HG03175 (cell line): ENCODE data around the gene HSD17B2.
"Not testable (repeated sequence)": the region's sequence is repeated elsewhere in the genome, so short reads cannot be mapped to it uniquely, and the experiment has no call there.

Experiments
- ATAC-seq: cut with Tn5 transposase; IDR thresholded peaks from one replicate; pipeline ENCODE4 v1.9.1; 2021; ENCODE audit warnings: mild to moderate bottlenecking, moderate library complexity; ENCODE audit not compliant: unreplicated experiment

Gene HSD17B2

DNA sequence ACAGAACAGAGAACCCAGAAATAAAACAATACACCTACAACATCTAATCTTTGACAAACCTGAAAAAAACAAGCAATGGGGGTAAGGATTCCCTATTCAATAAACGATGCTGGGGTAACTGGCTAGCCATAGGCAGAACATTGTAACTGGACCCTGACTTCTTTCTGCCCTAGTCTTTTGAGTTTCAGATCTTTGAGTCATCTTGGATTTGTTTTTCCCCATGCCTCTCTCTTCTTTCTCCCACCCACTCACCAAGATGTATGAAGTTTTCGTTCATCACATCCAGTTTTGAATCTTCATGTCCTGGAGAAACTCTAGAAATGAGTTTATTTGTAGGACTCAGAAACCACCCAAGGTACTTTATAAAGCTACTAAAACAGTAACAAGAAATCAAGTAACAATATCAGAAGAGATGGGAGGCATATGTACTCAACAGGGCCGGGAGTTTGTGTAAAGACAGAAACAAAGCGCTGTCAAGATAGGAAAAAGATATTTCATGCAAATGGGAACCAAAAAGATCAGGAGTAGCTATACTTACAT lies 39.0 kb downstream of the HSD17B2 start:
- ATAC-seq = no peak

DNA sequence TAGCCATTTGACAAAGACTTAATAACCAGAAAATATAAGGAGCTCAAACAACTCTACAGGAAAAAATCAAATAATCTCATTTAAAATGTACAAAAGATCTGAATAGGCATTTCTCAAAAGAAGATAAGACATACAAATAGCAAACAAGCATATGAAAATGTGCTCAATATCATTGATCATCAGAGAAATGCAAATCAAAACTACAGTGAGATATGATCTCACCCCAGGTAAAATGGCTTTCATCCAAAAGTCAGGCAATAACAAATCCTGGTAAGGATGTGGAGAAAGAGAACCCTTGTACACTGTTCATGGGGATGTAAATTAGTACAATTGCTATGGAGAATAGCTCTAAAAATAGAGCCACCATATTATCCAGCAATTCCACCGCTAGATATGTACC lies 43.1 kb downstream of the HSD17B2 start:
- ATAC-seq = no peak

GRCh38 chr16:82079892-82080291 lies 44.8 kb downstream of the HSD17B2 start:
- no peak for ATAC-seq

DNA sequence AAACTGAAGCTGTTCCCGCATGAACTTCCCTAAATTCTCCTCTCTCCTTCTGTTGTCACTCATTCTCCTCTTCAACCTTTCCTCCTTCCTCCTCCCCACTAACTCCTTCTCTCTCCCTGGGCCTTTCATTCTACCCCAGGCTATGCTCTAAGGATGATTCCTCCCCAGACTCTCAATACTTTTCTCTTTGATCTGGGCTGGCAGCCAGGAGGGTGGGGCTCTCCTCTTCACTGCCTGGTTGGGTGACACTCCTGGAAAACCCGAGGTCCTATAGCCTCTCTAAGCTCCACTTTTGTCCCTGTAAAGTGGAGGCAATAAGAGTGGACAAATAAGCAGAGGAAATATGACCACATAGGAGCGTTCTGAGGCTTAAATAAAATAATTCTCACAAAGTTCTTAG lies 46.2 kb downstream of the HSD17B2 start:
- no peak for ATAC-seq

DNA sequence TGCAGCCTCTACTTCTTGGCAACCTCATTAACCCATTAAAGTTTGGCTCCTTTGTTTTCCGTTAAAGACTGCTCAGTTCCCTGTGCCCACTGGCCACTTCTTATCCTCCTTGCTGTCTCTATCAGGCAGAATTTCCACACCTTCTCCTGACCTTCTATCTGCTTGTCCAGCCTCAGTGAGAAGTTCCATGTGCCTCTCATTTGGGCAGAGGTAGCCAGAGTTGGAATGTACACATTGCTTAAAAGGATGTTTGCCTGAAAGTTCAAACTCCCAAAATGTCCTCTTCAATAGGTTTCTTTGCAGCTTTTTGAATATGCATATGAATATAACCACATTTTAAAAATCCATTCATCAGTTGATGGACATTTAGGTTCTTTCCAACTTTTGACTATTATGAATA lies 47.0 kb downstream of the HSD17B2 start:
- ATAC-seq = no peak

DNA sequence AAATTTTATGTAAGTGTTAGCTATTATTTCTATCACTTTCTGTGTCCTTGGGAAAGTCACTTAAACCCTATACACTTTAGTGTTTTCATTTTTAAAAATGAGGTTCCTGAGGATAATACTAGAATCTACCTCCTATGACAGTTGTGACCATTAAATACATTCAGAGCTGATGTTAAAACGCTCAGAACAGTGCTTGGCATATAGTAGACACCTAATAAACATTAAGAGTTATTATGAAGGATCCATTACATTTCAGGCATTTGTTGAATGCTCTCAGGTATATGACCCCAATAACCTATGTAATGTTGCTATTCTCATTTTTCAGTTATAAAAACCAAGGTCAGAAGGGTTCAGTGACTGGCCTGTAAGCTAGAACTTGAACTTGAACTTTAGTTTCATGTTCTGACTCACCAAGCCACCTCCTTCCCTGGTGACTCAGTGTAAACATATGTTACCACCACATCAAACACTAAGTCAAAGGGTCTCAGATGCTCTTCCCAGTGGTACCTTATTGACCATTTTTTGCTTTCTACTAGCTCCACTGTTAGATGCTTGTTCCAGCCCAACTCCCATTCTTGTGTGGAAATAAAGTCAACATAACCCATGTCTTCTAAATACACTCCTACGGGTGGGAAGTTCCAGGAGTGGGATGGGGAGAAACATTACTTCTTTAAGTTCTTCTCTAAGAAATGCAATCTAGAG lies 47.6 kb downstream of the HSD17B2 start:
- ATAC-seq = peak; percentile 82

DNA sequence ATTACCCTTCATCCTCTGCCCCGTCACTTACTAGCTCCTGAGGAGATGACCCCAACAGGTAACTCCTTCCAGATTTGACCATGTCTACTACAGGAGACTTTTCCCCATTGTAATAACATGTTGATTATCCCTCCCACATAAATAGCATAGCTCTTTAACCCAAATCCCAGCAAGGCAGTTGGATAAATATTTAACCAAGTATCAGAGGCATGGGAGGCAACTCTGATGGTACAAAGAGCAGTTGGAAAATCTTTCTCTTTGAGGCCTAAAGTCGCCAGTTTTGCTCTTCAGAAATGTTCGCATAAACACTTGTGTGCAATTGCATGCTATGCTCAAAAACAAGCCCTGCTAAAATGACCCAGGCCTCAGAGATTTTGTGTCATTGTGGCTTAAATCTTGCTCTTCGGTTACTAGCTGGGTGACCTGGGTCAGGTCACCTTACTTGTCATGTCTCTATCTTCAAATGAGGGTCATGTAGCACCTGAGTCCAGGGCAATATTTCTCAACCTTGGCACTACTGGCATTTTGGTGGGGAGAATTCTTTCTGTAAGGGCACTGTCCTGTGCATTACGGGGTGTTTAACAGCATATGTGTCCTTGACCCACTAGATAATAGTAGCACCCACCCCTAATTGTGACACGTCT lies 48.8 kb downstream of the HSD17B2 start:
- ATAC-seq = no peak

GRCh38 chr16:82085011-82085779 lies 50.1 kb downstream of the HSD17B2 start:
- ATAC-seq = no peak

DNA sequence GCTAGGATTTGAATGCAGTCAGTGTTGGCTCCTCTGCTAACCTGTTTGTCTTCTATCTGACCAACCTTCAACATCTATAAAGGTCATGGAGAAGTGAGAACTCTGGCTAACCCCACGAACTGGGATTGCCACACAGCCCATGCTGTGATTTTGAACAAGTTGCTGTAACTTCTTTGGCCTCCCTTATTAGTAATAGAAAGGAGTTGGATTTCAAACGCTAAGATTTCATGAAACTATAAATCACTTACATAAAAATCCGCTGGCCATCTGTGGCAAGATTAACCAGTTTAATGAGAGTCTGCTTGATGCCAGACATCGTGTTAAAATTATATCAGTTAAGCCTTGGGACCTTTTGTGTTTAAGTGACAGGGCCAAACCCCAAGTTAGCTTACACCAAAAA lies 53.4 kb downstream of the HSD17B2 start:
- no peak for ATAC-seq

GRCh38 chr16:82091241-82091640 lies 56.2 kb downstream of the HSD17B2 start:
- no peak for ATAC-seq

GRCh38 chr16:82092711-82093110 lies 57.7 kb downstream of the HSD17B2 start:
- no peak for ATAC-seq

DNA sequence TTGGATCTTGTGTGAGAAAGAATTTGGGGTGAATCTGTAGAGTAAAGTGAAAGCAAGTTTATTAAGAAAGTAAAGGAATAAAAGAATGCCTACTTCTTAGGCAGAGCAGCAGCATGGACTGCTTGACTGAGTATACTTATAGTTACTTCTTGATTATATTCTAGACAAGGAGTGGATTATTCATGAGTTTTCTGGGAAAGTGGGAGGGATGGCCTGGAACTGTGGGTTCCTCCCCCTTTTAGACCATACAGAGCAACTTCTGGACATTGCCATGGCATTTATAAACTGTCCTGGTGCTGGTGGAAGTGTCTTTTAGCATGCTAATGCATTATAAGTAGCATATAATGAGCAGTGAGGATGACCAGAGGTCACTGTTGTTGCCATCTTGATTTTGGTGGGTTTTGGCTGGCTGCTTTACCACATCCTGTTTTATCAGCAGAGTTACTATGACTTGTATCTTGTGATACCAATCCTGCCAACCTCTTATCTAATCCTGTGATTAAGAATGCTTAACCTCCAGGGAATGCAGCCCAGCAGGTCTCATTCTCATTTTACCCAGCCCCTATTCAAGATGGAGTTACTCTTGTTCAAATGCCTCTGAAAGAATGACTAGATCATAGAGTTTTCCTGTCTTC lies 58.7 kb downstream of the HSD17B2 start:
- ATAC-seq = no peak

- ATAC-seq = no peak
Observed at GRCh38 chr16:82094942-82095540, 60.0 kb downstream of the HSD17B2 start.

- no peak for ATAC-seq
Observed at GRCh38 chr16:82096641-82097040, 61.6 kb downstream of the HSD17B2 start.

GRCh38 chr16:82105107-82105506 lies 70.1 kb downstream of the HSD17B2 start:
- no peak for ATAC-seq

DNA sequence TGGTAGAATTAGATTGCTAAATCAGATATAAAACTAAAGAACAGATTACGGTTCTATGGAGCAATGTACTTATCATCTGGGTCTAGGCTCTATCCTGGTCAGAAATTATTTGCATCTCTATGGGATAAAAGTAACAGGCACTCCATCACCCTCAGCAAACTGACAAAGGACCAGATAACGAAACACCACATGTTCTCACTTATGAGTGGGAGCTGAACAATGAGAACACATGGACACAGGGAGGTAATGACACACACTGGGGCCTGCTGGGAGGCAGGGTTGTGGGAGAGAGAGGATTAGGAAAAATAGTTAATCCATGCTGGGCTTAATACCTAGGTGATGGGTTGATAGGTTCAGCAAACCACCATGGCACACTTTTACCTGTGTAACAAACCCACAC lies 73.0 kb downstream of the HSD17B2 start:
- ATAC-seq = no peak

DNA sequence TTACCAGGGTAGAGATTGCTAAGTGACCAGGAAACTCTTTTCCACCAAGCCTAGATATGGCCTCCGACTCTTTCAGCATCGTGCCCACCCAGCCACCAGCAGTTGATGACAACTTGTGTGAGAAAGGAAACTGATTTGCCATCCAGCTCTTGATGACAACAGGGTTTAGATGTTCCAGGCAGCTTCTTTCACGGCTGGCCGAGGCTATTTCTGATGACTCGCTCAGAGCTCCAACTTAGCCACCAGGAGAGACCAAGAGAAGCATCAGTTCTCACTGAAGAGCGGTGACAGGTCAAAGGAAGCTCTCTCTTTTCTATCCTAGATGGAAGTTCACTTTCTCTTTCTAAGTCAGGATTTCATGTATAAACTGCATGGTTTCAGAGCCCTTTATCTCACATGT lies 73.7 kb downstream of the HSD17B2 start:
- ATAC-seq = no peak

DNA sequence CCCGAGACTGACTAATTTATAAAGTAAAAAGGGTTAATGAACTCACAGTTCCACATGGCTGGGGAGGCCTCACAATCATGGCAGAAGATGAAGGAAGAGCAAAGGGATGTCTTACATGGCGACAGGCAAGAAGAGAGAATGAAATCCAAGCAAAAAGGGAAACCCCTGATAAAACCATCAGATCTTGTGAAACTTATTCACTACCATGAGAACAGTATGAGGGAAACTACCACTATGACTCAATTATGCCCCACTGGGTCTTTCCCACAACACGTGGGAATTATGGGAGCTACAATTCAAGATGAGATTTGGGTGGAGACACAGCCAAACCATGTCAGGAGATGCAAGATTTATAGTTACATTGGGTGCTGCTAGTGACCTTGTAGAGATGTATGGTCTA lies 74.2 kb downstream of the HSD17B2 start:
- not testable (repeated sequence) for ATAC-seq

DNA sequence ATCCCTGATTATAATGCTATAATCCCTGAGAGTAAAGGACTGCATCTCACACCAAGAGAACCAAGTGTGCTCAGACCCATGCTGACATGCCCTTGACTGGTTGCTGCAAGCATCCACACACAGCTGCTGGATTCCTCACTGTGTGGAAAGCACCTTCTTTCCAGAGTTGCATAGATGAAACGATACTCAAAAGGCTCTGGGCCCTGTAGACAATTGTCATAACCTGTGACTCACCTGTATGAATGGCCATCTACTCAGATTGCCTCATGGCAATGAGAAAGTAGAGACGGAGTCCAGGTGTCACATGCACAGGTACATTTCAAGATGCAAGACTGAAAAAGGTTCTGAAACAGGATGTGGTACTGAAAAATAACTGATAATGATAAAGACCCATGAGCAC lies 76.9 kb downstream of the HSD17B2 start:
- no peak for ATAC-seq

- no peak for ATAC-seq
Observed at GRCh38 chr16:82113741-82114140, 78.7 kb downstream of the HSD17B2 start.

DNA sequence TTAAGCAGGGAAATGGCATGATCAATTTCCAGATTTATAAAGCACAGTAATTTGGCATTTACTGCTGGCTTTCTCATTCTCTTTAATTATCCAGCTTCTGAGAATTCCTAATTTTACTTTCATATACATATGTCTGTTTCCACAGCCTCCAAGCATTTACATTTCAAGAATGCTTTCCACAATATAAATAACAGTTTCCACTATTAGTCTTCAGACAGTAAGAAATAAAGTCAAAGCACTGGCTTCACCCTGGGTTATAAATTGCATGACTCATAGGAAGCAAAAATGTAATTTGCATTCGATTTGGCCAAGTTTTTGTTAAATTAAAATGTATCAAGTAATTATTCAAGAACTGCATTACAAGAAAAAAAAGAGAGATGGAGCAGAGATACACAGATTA lies 81.5 kb downstream of the HSD17B2 start:
- ATAC-seq = no peak
